ENCODE measurements around the gene CNNM2.
A peak's percentile ranks its signal among the peaks of the same experiment; 100 is the strongest.
"Not testable (repeated sequence)": the region's sequence is repeated elsewhere in the genome, so short reads cannot be mapped to it uniquely, and the experiment has no call there.

Gene CNNM2

DNA sequence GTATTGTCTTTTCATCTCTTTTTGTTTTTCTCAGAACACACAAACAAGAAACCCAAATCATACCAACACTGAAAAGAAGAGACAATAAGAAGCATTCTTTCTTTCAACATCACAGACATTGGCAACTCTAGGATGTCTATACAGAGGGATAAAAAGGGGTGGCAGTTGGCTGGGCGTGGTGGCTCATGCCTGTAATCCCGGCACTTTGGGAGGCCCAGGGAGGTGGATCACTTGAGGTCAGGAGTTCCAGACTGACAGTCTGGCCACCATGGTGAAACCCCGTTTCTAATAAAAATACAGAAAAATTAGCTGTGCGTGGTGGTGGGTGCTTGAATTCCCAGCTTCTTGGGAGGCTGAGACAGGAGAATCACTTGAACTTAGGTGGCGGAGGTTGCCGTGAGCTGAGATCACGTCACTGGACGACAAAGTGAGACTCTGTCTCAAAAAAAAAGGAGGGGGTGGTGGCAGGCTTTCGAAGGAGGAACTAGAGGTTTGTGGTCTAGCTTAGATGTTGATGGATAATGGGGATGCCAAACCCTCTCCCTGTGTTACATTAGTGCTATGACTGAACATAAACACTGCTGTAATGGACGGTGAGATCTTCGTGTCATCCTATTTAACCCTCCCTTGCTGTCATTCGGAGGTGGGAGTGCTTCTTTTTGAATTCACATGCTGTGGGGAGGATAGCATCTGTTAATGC lies 9.4 kb downstream of the CNNM2 start:
- DNase-seq = peak; percentile 42 to 45

DNA sequence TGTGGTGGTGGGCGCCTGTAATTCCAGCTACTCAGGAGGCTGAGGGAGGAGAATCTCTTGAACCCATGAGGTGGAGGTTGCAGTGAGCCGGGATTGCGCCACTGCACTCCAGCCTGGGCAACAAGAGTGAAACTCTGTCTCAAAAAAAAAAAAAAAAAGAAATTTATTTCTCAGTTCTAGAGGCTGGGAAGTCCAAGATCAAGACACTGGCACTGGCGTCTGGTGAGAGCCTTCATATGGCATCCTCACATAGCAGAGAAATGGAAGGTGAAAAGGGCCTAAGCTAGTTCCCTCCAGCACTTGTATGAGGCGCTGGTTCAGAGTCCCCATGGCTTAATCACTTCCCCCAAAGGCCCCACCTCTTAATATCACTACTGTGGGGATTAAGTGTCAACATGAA lies 10.3 kb downstream of the CNNM2 start:
- not testable (repeated sequence) for DNase-seq

DNA sequence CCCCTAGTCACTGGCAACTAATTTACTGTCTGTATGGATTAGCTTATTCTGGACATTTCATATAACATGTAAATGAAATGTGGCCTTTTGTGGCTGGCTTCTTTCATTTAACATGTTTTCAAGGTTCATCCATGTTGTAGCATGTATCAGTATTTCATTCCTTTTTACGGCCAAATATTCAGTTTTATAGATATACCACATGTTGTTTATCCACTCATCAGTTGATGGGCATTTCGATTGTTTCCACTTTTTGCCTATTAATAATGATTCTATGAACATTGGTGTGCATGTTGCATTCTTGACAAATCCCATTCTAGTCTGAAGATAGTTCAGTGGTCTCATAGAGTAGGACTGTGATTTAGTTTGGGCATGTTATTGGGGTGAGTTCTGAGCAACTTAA lies 12.6 kb downstream of the CNNM2 start:
- DNase-seq = no peak

DNA sequence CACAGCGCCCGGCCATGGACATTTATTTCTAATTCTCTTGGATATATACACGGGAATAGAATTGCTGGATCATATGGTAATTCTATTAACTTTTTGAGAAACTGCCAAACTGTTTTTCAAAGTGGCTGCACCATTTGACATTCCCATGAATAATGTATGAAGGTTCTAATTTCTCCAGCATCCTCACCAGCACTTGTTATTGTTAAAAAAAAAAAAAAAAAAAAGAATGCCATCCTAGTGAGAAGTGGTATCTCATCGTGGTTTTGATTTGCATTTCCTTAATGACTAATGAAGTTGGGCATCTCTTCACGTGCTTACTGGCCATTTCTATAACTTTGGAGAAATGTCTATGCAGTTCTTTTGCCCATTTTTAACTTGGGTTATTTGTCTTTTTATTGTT lies 13.5 kb downstream of the CNNM2 start:
- no peak for DNase-seq

DNA sequence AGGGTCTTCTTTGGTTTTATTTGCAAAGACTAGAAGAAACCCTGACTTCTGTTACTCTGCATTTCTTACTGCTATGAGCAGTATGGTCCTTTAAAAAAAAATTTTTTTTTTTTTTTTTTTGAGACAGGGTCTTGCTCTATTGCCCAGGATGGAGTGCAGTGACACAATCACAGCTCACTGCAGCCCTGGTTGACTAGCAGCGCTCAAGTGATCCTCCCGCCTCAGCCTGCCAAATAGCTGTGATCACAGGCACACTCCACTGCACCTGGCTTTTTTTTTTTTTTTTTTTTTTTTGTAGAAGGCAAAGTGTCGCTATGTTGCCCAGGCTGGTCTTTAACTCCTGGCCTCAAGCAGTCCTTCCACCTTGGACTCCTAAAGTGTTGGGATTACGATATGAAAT lies 17.4 kb downstream of the CNNM2 start:
- DNase-seq = no peak

DNA sequence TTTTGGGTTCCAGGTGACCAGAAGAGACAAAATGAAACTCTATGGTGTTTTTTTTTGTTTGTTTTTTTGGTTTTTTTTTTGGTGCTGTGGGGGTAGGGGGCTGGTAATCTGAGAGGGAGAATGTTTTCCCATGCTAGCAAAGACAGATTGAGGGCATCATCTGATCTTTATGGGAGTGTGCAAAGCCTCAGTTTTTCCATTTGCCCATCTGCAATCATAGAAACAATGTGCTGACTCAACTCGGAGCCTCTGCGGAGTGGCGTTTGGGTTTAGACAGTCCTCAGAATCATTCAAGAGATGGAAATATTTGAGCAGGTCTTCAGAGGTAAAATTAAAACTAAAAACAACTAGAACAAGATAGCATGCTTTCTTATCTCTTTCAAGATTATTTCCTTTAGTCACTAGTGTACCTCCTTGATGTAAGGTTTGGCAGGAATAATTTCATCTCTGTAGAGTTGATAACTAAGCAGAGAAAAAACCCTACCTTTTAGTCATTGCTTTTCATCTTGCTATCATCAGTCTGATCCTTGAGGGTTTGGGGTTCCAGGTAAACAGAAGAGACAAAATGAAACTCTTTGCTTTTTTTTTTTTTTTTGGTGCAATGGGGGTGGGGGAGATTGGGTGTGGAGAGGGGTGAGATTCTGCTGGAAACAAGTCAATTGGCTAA lies 18.0 kb downstream of the CNNM2 start:
- no peak for DNase-seq

DNA sequence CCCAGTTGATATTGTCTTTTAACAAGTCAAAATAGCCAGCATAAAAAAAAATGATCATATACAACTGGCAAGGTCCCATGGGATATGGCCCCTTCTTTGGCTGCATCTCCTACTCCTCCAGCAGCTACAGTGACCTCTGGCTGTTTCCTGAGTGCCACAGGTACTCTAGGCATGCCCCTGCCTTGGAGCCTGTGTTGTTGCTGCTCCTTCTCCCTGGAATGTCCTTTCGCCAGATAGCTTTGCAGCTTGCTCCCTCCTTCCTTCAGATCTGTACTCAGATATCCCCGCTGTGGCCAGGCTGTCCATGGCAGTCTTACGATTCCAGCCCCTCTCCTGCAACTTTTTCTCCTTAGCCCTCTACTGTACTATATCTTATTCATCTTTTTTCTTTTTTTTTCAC lies 23.3 kb downstream of the CNNM2 start:
- DNase-seq = no peak

DNA sequence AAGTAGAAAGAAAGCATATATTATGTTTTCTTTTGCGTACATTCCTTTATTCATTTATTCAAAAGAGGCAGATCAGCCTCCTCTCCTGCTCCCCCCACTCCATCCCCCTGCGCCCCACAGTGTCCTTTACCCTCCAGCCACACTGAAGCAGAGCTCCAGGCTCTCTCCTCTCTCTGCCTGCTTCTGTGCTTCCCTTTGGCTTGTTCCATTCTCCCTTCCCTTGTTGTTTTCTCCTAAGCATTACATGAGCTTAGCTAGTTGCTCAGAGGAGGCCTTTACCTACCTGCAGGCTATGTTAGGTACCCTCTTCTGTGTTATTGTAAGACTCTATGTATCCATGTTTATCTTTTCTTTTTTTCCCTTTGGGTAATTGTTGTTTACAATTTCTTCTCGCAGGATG lies 27.4 kb downstream of the CNNM2 start:
- no peak for DNase-seq

DNA sequence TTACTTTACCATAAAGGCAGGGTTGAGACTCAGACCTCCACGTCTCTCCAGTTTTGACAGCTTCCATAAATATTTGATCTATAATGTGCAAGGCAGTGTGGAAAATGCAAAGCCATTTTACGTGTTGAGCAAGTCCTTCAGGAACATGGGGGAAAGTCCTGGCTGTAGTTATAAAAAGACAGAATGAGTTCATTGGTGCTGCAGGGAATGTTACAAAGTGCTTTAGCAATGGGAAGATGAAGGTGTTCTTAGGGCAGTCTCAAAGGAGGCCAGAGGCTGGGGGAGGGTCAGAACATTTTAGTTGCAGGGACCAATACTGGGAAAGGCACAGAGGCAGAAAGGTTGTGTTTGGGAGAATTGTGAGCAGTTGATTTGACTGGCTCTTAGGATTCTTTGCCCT lies 27.9 kb downstream of the CNNM2 start:
- DNase-seq = no peak

DNA sequence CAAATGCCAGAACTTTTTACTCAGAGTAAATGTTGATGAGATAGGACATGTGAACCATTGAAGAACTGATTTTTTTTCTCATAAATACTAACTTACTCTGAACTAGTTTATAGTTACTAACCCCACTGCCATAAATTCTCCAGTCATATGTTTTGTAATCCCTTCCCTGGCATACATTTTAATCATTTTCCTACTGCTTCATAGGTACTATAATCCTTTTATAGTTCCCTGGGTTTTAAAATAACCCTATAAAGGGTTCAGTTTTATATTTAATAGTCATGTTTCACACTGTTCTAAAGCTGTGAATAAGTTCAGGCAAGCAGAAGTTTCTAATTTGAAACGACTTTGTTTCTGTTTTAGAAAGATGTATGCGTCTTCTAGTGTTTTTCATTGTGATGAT lies 28.9 kb downstream of the CNNM2 start:
- DNase-seq = no peak

DNA sequence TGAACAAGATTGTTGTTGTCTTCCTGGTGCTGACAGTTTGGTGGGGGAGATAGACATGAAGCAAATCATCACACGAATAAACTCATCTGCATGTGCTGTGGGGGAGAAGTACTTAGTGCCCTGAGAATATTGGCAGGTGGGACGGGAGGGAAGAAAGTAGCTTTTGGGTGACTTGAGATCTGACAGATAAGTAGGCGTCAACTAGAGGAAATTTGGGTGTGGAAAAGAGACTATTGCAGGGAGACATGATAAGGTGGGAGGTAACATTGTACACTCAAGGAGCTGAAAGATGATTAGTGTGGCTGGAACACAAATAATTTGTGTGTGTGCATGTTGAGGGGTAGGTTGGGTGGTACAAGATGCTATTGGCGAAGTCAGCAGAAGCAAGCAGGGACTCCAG lies 30.1 kb downstream of the CNNM2 start:
- DNase-seq = no peak

DNA sequence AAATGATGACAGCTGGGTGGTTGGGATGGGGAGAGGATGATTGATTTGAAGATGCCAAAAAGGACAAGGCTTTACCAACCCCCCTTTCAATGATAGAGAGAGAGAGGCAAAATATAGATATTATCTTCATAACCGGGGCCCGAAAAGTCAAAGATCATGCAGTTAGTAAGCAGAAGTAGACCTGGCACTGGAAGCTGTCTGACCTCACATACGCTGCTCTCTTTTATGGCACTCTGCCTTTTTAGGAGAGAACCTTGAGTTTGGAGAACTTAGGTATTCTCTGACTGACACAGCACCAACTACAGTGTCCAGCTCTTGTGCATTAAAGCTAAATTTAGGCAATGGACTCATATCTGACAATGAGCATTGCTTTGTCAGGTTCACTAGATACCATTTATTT lies 30.7 kb downstream of the CNNM2 start:
- DNase-seq = no peak

DNA sequence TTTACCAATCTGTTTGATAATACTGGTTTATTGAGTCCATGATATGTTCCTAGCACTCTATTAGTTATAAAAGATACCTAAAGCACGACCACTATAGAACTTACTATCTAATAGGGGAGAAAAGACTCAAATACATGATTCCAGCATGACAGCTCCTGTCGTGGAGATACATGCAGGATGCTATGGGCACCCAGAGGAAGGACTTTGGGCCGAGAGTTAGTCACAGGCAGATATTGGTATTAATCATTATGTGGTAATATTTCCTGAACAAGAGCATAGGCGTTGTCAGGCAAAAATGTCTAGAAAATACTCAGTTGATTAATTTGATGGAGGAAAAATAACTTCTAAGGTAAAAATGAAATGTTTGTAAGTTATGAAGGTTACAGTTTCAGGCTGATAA lies 31.8 kb downstream of the CNNM2 start:
- DNase-seq = no peak

DNA sequence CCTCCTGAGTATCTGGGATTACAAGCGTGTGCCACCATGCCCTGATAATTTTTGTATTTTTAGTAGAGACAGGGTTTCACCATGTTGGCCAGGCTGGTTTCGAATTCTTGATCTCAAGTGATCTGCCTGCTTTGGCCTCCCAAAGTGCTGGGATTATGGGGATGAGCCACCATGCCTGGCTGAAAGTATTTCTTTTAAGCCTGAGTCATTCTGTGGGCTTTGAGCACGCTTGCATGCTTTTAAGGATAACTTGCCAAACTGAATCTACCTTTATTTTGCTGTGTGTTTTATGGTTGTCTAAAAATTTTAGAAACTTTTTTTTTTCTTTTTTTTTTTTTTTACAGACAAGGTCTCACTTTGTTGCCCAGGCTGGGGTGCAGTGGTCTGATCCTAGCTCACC lies 33.2 kb downstream of the CNNM2 start:
- DNase-seq = no peak

DNA sequence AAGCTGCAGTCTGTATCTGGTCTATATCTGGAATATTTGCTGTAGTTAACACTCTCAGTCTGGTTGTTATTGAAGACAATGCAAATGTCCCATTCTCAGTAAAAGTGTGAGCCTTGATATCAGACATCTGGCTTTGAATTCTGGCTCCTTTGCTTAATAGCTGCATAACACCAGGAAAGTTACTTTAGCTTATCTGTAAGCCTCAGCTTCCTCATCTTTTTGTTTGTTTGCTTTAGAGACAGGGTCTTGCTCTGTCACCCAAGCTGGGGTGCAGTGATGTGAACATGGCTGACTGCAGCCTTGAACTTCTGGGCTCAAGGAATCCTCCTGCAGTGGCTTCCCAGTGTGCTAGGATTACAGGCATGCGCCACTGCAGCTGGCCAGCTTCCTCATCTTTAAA lies 41.3 kb downstream of the CNNM2 start:
- DNase-seq = no peak

DNA sequence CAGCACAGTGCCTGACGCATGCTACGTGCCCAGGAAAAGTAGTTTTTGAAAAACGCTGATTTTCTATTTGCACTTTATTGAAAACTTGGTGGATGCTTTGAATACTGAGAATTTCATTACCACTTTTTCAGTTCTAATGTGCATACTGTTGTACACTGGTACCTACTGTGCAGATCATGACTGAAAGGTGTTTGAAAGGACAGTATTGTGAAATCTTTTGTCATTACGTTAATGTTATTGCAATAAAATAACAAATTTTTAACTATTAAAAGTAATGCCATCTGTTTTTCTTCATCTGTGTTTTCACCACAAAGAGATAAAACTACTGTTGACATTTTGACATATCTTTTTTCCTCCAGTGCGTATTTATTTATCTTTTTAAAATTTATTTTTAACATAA lies 42.1 kb downstream of the CNNM2 start:
- DNase-seq = no peak

DNA sequence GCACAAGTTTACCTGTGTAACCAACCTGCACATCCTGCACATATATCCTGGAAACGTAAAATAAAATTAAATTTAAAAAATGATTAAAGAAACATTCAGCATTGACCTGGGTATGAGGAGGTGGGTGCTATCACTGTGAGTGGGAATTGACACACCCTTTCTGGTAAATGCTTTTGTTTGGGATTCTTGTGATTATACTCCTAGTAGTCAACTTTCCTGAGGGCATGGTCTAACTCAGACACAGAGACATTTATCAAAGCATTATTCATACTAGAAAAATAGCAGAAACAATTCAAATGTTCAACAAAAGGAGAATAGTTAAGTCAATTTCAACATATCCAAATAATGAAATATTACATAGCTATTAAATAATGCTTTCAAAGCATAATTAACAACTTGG lies 44.2 kb downstream of the CNNM2 start:
- no peak for DNase-seq

DNA sequence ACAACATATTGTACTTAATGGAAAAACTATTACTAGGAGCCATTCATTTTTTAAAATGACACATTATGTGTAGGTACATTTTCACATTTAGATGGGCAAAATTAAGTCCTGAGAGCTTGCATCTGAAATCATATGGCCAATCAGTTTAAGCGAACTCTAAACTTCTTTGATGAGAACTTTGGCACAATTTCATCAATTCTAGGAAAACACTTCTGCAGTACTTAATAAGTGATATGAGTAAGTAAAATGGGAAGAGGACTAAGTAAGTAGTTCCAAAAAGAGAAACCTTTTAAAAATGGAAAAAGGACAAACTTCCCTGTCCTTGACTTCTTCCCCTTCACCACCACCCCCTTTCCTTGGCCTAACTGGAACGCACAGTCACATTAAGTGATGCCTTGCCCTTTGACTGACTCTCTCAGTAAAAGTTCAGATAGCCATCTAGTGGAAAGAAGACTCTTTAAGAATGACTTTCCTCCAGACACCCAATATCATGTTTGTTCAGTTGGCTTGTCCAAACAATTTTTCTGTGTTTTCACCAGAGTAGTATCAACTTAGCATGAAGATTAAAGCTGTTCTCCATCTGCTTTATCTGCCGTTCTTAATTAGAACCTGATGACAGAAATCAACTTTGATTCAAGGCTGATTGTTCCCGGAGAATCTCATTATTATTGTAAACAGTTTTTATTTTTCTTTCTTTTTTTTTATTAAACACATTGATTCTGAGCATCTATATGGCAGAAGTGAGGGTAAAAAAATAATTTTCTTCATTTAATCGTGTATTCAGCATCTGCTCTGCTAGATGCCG lies 45.1 kb downstream of the CNNM2 start:
- no peak for DNase-seq

DNA sequence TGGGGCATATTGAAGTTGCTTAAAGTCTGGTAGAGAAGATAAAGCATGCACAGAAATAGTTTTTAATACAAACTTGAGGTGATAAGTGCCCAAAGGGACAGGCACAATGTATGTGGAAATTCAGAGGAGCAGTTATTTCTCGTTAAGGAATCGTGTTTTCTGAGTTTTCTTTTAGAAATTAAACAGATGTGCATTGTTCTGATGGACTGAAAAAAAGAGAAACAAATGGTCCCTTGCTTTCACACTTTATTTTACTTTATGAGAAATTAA lies 45.6 kb downstream of the CNNM2 start:
- no peak for DNase-seq

DNA sequence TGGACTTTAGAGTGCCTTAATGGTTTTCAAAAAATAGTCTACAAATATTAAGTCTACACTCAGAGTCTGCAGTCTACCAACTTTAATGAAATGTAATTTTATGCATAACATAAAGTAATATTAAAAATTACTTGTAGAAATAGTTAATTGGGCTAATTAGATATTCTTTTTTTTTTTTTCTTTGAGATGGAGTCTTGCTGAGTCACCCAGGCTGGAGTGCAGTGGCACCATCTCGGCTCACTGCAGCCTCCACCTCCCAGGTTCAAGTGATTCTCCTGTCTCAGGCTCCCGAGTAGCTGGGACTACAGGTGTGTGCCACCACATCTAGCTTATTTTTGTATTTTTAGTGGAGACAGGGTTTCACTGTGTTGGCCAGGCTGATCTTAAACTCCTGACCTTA lies 46.0 kb downstream of the CNNM2 start:
- not testable (repeated sequence) for DNase-seq

DNA sequence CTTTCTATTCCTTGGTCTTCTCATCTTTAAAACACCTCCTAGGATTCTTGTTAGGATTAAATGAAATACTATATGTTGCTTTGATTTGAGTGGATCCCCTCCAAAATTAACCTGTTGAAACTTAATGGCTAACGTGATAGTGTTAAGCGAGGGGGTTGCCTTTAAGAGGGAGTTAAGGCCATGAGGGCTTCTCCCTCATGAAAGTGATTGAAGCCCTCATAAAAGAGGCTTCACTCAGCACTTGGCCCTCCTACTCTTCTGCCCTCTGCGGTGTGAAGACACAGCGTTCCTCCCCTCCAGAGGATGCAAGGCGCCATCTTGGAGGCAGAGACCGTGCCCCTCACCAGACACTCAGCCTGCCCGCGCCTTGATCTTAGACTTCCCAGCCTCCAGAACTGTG lies 46.6 kb downstream of the CNNM2 start:
- DNase-seq = no peak

DNA sequence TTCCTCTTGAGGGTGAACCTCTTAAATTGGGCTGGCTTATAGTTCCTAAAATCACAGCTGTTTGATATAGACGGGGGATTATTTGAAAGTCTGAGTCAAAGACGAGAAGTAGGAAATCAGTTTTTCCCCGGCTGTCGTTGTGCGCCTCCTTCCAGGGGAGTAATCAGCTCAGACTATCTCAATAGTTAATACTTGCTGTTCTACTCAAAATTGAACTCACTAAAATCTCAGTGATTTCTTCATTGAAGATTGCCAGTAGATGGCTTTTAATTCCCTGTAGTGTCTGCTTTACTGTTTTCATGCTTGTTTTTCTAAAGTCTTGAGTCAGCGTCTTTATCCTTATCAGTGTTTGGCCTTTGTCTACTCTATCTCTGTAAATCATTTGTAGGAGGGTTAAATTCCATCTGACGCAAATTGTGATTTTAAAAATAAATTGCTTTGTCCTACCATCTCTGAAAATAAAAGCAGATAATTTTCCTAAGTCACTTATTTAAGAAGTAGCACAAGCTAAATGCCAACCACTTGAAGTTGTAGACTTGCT lies 47.3 kb downstream of the CNNM2 start:
- no peak for DNase-seq

DNA sequence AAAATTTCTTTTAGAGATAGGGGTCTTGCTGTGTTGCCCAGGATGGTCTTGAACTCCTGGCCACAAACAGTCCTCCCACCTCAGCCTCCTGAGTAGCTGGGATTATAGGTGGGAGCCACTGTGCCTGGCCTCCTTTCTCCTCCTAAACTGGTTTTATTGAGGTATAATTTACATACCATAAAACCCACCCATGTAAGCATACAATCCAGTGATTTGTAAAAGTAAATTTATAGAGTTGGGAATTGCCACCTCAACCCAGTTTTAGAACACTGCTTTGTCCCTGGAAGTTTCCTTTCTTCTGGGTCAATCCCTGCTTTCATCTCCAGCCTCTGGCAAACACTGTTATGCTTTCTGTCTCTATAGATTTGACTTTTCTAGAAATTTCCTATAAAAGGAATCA lies 49.0 kb downstream of the CNNM2 start:
- DNase-seq = no peak
